ENCODE measurements around the gene BLVRA.
"Not testable (repeated sequence)": the region's sequence is repeated elsewhere in the genome, so short reads cannot be mapped to it uniquely, and the experiment has no call there.

BLVRA gene

DNA sequence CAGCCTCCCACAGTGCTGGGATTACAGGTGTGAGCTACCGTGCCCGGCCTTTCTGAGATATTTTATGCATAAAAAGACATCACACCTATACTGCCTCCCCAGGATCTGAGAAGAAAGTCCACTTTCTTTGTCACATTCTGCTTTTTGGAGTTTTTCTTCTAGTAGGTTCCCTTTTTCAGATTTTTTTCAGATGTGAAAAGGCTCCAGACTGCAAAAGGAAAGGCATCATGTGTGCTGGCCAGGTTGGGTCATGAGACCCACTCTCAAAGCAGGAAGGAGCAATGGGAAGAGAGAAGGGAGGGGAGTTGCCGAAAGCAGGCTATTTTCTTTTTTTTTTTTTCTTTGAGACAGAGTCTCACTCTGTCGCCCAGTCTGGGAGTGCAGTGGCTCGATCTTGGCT is 10.8 kb downstream of the BLVRA start:
- no peak for DNase-seq (ENCODE audit: low read depth)
- no peak overlapping the region for H3K4me3 ChIP-seq (ENCODE audit: control insufficient read depth, low read depth, low read length)
- TF ChIP-seq, protein P1, sequence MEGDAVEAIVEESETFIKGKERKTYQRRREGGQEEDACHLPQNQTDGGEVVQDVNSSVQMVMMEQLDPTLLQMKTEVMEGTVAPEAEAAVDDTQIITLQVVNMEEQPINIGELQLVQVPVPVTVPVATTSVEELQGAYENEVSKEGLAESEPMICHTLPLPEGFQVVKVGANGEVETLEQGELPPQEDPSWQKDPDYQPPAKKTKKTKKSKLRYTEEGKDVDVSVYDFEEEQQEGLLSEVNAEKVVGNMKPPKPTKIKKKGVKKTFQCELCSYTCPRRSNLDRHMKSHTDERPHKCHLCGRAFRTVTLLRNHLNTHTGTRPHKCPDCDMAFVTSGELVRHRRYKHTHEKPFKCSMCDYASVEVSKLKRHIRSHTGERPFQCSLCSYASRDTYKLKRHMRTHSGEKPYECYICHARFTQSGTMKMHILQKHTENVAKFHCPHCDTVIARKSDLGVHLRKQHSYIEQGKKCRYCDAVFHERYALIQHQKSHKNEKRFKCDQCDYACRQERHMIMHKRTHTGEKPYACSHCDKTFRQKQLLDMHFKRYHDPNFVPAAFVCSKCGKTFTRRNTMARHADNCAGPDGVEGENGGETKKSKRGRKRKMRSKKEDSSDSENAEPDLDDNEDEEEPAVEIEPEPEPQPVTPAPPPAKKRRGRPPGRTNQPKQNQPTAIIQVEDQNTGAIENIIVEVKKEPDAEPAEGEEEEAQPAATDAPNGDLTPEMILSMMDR (IDR thresholded peaks at IDR 0.05; ENCODE audit: control insufficient read depth, insufficient read depth, low read depth, low read length, missing control alignments) = no peak

DNA sequence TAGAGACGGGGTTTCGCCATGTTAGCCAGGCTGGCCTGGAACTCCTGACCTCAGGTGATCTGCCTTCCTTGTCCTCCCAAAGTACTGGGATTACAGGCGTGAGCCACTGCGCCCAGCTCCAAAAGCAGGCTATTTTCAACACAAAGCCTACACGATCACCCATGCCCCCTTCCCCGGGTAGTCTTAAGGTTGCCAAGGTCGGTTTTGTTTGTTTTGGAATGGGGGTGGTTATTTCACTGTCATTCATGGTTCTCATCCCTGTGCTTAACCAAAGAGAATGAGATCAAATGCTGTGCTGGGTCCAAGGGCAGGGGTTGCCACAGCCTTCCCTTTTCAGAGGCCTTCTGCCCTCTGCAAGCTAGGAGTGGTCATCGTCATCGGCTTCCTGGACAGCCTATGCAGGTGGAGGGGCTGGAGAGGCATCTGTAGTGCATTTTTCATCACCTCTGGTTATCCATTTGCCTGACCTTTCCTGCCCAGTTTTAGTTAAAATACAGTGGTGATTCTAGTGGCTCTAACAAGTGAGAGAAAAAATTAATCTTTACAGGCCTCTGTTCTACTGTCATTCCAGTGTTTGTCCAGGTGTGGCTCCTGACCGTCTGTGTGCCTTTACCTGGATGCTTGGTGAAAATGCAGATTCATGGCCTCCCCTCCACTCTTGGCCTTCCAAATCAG is 11.4 kb downstream of the BLVRA start:
- TF ChIP-seq, protein P1 (IDR thresholded peaks at IDR 0.05; ENCODE audit: control insufficient read depth, insufficient read depth, low read depth, low read length, missing control alignments) = no peak
- H3K4me3 ChIP-seq (ENCODE audit: control insufficient read depth, low read depth, low read length) = no peak overlapping the region
- no peak for DNase-seq (ENCODE audit: low read depth)

DNA sequence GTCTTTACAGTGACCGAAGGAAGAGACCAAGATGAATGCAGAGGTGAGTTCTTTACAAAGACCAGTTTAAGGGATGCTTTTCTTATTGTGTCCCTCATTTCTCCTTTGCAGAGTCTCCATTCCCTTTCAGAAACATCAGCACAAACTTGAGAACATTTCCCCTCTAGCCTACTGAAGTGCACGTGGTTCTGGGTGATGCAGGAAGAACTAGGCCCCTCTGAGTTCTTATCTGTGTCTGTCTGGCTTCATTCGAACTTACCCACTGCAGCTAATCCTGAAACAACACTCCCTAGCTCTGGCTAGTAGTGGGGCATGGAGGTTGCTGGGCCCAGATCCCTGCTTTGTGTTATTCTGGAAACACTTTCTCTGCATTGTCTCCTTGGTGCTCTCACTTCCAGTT is 12.6 kb downstream of the BLVRA start:
- DNase-seq (ENCODE audit: low read depth) = no peak
- H3K4me3 ChIP-seq (ENCODE audit: control insufficient read depth, low read depth, low read length) = no peak overlapping the region
- TF ChIP-seq, protein P1 (IDR thresholded peaks at IDR 0.05; ENCODE audit: control insufficient read depth, insufficient read depth, low read depth, low read length, missing control alignments) = no peak

DNA sequence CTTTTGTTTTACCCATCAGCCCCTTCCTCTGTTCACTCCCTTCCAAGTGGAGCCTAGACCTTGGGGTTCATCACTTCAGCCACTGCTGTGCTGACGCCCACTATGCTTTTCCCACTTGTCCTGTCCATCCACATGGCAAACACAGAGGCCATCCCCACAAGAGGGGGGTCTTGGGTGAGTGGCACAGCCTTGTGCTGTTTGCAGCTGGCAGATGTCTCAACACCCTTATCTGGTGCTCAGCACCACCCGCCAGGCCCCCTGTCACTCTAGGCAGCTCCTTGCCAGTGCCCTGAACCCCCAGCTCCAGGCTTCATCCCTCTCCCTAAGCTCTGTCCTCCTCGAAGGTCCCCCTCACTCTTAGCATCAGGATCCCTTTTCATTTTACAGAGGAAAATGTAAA is 13.1 kb downstream of the BLVRA start:
- TF ChIP-seq, protein P1 (IDR thresholded peaks at IDR 0.05; ENCODE audit: control insufficient read depth, insufficient read depth, low read depth, low read length, missing control alignments) = no peak
- no peak for DNase-seq (ENCODE audit: low read depth)
- no peak overlapping the region for H3K4me3 ChIP-seq (ENCODE audit: control insufficient read depth, low read depth, low read length)

DNA sequence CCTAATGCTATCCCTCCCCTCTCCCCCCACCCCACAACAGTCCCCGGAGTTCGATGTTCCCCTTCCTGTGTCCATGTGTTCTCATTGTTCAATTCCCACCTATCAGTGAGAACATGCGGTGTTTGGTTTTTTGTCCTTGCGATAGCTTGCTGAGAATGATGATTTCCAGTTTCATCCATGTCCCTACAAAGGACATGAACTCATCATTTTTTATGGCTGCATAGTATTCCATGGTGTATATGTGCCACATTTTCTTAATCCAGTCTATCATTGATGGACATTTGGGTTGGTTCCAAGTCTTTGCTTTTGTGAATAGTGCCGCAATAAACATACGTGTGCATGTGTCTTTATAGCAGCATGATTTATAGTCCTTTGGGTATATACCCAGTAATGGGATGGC is 14.8 kb downstream of the BLVRA start:
- DNase-seq (ENCODE audit: low read depth); H3K4me3 ChIP-seq (ENCODE audit: control insufficient read depth, low read depth, low read length): not testable (repeated sequence)

DNA sequence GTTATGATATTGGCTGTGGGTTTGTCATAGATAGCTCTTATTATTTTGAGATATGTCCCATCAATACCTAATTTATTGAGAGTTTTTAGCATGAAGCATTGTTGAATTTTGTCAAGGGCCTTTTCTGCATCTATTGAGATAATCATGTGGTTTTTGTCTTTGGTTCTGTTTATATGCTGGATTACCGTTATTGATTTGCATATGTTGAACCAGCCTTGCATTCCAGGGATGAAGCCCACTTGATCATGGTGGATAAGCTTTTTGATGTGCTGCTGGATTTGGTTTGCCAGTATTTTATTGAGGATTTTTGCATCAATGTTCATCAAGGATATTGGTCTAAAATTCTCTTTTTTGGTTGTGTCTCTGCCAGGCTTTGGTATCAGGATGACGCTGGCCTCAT is 16.8 kb downstream of the BLVRA start:
- DNase-seq (ENCODE audit: low read depth); H3K4me3 ChIP-seq (ENCODE audit: control insufficient read depth, low read depth, low read length): not testable (repeated sequence)

DNA sequence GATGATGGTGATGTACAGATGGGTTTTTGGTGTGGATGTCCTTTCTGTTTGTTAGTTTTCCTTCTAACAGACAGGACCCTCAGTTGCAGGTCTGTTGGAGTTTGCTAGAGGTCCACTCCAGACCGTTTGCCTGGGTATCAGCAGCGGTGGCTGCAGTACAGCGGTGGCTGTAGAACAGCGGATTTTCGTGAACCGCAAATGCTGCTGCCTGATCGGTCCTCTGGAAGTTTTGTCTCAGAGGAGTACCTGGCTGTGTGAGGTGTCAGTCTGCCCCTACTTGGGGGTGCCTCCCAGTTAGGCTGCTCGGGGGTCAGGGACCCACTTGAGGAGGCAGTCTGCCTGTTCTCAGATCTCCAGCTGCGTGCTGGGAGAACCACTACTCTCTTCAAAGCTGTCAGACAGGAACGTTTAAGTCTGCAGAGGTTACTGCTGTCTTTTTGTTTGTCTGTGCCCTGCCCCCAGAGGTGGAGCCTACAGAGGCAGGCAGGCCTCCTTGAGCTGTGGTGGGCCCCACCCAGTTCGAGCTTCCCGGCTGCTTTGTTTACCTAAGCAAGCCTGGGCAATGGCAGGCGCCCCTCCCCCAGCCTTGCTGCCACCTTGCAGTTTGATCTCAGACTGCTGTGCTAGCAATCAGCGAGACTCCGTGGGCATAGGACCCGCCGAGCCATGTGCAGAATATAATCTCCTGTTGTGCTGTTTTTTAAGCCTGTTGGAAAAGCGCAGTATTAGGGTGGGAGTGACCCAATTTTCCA is 20.0 kb downstream of the BLVRA start:
- not testable (repeated sequence) for H3K4me3 ChIP-seq (ENCODE audit: control insufficient read depth, low read depth, low read length); DNase-seq (ENCODE audit: low read depth)

DNA sequence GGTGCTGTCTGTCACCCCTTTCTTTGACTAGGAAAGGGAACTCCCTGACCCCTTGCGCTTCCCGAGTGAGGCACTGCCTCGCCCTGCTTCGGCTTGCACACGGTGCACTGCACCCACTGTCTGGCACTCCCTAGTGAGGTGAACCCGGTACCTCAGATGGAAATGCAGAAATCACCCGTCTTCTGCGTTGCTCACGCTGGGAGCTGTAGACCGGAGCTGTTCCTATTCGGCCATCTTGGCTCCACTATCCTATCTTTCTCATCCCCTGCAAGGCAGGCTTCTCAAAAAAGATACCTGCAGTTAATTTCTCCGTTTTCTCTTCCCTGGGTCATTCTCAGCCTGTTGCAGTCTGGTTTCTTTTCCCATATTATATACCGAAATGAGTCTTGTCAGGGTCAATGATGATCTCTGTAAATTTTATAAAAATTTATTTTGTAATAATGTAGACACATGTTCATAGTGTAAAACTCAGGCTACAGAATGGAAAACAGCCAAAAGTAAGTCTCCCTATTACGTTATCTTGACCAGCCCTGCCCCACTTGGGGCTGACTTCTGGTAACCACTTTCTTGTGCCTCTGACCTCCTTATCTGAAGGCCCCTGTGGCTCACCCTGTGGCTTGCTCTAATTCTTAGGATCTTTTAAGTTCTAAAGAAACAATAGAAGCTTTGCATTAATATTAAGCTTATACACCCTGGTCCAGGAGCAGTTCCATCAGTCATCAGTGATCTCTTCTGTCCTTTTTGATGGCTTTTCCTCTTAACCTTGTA is 20.7 kb downstream of the BLVRA start:
- H3K4me3 ChIP-seq (ENCODE audit: control insufficient read depth, low read depth, low read length) = no peak overlapping the region
- DNase-seq (ENCODE audit: low read depth) = no peak
- TF ChIP-seq, protein P1 (IDR thresholded peaks at IDR 0.05; ENCODE audit: control insufficient read depth, insufficient read depth, low read depth, low read length, missing control alignments) = no peak

All from AG09309 (cell line).